GM19452 (cell line): ENCODE measurements around the gene FANCM.
A peak's percentile ranks its signal among the peaks of the same experiment; 100 is the strongest.

Experiments
- ATAC-seq: cut with Tn5 transposase; IDR thresholded peaks from one replicate; pipeline ENCODE4 v1.9.1; 2021; ENCODE audit not compliant: unreplicated experiment

FANCM gene, protein sequence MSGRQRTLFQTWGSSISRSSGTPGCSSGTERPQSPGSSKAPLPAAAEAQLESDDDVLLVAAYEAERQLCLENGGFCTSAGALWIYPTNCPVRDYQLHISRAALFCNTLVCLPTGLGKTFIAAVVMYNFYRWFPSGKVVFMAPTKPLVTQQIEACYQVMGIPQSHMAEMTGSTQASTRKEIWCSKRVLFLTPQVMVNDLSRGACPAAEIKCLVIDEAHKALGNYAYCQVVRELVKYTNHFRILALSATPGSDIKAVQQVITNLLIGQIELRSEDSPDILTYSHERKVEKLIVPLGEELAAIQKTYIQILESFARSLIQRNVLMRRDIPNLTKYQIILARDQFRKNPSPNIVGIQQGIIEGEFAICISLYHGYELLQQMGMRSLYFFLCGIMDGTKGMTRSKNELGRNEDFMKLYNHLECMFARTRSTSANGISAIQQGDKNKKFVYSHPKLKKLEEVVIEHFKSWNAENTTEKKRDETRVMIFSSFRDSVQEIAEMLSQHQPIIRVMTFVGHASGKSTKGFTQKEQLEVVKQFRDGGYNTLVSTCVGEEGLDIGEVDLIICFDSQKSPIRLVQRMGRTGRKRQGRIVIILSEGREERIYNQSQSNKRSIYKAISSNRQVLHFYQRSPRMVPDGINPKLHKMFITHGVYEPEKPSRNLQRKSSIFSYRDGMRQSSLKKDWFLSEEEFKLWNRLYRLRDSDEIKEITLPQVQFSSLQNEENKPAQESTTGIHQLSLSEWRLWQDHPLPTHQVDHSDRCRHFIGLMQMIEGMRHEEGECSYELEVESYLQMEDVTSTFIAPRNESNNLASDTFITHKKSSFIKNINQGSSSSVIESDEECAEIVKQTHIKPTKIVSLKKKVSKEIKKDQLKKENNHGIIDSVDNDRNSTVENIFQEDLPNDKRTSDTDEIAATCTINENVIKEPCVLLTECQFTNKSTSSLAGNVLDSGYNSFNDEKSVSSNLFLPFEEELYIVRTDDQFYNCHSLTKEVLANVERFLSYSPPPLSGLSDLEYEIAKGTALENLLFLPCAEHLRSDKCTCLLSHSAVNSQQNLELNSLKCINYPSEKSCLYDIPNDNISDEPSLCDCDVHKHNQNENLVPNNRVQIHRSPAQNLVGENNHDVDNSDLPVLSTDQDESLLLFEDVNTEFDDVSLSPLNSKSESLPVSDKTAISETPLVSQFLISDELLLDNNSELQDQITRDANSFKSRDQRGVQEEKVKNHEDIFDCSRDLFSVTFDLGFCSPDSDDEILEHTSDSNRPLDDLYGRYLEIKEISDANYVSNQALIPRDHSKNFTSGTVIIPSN (N-terminal part only)

DNA sequence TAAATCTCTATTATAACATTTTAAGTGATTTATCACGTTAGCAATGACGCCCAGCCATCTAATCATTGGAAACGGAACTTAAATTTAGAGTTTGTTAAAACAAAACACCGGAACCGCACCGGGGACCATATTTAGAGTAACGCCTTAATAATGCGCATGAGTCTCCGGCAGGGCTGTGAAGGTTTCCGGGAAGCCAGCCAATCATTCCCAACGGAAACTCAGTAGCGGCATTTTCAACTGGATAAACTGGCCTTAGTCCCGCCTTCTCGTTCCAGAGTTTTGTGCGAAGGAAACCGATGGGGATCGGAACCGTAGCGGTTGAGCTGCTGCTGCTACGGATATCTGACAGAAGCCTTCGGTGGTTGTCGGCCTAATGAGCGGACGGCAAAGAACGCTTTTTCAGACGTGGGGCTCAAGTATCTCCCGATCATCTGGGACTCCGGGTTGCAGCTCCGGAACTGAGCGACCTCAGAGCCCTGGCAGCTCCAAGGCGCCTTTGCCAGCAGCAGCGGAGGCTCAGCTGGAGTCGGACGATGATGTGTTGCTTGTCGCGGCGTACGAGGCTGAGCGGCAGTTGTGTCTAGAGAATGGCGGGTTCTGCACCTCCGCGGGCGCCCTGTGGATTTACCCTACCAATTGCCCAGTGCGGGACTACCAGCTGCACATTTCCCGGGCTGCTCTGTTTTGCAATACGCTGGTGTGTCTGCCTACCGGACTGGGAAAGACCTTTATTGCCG lies at the start of gene FANCM:
FANCM (plus strand) TSS at position 272 of the 737 bp plus-strand sequence; CDS start at position 374, 102 bp downstream.
- ATAC-seq, result peak; percentile 40

DNA sequence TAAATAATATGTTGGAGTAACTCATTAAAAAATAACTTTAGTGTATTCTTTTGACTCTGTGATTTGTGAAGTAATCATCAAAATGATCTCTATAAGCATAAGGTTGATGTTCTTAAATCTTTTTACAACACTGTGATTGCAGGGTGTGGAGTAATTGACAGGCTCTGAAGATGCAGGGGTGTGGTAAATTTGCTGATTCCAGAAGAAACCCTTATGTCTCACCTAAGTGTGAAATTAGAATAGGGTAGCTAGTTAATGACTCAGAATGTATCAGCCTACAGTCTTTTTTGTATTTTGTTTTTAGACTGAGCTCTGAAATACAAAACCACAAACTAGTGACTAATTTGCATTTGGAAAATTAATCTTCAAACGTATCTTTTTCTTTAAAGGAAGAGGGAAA lies 45.9 kb upstream of the FANCM start:
- peak; percentile 75 for ATAC-seq

DNA sequence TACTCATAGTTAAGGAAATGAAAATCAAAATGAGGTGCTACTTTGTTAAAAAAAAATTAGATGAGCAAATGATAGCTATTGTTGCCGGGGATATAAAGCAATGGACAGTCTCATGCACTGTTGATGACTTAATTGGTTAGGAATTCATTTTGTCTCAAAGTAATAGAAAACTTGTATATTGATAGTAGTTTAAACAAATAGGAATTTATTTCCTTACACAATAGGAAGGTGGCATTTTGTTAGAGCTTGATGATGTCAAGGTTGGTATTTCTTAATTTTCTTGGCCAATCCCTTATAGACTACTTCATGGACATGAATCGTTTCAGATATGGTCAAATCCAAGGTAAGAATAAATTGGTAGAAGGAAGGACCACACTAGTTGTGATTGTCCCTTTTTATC lies 44.0 kb upstream of the FANCM start:
- no peak for ATAC-seq

DNA sequence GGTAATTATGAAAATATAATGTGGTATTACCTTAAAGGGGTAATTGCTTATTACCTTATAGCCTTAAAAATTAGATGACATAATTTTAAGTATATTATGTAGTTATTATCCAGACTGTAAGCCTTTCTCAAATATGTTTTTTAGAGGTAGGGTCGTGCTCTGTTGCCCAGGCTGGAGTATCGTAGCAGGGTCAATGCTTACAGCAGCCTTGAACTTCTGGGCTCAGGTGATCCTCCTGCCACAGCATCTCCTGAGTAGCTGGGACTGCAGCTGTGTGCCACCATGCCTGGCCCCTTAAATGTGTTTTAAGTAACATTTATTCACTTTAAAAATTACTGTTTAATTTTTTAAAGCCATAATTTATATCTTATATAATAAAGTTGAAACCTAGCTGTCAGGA lies 41.5 kb upstream of the FANCM start:
- no peak for ATAC-seq

DNA sequence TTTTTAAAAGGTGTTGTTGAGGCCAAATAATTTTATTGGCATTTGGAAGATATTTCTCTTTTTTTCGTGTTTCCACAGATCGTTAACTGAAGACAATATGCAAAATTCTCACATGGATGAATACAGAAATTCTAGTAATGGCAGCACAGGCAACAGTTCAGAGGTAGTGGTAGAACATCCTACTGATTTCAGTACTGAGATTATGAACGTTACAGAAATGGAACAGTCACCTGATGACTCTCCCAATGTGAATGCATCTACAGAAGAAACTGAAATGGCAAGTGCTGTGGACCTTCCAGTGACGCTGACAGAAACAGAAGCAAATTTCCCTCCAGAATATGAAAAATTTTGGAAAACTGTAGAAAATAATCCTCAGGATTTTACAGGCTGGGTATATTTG lies 40.6 kb upstream of the FANCM start:
- no peak for ATAC-seq

DNA sequence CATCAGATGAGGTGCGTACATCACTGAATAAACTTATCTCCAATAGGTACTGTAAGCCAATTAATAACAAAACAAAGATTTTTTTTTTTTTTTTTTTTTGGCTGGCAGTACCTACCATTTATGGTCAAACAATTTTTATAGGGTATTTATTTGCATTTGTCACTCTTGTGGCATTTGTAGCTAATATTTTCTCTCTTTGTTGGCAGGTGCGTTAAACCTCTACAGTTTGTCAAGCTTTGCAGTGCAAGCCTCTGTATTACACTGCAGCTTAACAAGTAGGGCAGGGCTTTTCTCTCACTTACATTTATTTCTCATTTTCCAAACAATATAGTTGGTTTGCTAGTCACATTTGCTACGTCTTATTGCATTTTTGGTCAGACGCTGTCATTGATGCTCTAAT lies 39.5 kb upstream of the FANCM start:
- ATAC-seq, result no peak

DNA sequence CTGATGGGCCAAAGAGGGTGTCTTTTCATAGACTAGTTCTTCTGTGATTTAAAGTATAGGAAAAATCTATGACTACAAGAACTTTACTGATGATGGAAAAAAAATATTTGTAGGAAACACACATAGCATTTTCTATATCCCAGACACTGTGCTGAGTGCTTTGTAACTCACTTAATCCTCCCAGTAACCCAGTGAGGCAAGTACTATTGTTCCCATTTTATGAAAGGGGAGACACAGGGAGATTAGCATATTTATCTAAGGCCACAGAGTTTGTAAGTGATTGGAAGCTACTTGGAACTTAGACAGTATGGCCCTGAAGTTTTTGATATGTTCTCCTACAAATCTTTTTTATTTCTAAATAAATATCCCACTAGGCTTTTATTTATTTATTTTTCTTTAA lies 31.9 kb upstream of the FANCM start:
- no peak for ATAC-seq

DNA sequence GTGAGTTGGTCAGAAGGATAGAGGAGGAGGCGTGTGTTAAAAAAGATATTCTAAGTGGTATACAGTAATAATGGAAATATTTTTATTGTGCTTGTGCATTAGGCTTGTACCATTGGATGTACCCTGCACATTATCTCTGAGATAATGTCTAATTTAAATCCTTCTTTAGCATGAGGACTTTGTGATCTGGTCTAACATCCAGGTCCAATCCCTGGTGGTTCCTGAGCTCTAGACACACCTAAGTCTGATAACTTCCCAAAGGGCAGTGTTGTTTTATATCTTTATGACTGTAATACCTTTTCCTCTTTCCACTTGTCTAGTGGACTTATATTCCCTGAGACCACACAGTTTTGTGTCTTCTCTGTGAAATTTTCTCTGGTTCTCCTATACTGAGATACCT lies 31.2 kb upstream of the FANCM start:
- ATAC-seq, result no peak

DNA sequence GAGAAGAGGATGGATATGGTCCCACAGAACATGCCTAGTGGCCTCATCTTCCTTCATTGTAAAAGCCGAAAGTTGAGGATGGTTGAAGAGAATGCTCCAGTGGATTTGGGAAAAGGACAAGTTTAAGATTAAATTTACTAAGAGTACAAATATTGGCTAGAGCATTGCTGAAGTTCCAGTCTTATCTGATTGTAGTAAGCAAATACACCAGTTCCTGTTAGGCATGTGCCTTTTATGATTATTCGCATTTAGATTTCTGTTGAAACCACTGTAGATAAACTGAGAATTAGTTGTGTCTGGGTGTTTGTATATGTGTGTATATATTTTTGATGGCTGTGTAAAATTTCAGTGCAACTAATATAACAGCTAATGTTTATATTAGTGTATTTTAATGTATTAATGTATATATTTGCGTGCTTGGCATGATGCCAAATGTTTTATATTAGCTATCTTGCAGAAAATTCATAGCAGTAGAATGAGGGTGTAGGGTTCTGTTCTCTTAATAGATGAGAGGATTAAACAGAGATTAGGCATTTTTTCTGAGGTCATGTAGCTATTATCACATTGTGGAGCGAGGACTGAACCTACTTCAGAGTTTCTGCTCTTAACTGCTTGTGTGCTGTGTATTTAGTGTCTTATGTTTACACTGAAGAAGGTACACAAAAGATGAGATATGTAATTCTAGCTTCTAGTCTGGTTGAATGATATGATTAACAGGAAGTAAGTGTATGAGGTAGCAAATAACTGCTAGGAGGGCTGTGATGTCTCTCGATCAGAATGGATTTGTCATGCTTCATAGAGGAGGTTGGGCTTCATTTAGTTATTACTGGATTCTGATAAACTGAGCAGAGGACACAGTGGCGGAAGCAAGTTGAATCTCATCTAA lies 22.6 kb upstream of the FANCM start:
- no peak for ATAC-seq

DNA sequence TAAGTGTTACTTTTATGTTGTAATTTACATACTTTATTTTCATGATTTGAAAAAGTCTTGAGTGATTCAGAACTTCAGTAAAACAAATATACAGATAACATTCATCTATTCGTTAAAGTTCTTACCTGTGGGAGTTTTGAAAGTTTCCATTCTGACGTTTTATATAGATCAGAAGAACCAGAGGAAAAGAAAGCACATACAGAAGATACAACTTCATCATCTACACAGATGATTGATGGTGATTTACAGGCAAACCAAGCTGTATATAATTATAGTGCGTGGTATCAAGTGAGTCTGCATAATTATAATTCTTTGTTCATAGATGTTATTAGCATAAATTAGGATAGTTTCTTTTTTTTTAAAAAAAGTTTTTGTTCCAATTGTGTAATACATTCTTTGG lies 21.4 kb upstream of the FANCM start:
- no peak for ATAC-seq

DNA sequence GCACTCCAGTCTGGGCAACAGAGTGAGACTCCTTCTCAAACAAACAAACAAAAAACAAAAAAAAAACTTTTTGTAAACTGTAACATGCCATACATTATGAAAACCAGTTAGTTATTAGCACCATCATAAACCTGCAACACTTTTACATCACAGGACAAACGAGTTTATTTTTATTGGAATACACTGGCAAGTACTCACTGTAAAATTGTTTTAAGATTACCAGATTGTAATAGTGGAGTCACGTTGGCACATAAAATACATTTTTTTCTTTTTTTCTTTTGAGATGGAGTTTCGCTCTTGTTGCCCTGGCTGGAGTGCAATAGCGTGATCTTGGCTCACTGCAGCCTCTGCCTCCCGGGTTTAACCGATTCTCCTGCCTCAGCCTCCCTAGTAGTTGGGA lies 17.1 kb upstream of the FANCM start:
- ATAC-seq, result no peak

DNA sequence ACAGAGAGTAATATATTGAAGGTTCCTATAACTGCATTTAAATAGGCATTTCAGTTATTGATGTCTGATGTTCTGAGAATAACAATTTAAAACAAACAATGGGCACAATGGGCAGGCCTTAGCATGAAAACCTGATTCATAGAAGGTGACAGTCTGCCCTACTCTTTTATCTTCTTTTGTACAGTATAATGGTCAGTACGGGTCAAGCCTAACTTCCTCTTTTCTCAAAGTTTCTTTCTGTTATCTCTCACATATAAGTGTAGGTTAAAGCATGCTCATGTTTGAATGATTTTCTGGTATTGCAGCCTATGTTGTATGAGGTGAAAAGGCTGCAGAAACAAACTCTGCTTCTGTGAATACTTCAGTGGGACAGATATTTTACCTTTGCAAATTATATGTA lies 15.6 kb upstream of the FANCM start:
- ATAC-seq, result no peak

DNA sequence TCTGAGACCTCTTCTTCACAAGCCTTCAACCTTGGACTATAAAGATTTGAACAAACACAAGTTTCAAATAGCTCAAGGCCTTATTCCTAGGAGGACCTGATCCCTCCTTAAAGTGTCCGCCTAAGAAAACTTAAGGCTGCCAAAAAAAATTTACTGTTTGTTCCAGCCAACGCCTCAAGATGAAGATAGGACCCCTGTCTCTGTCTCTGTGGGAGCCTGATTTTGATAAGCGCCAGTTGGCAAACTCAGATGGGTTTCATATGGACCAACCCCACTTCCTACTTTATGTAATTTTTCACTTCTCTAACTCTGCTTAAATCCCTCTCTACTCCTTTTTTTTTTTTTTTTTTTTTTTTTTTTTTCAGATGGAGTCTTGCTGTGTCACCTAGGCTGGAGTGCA lies 12.5 kb upstream of the FANCM start:
- no peak for ATAC-seq

DNA sequence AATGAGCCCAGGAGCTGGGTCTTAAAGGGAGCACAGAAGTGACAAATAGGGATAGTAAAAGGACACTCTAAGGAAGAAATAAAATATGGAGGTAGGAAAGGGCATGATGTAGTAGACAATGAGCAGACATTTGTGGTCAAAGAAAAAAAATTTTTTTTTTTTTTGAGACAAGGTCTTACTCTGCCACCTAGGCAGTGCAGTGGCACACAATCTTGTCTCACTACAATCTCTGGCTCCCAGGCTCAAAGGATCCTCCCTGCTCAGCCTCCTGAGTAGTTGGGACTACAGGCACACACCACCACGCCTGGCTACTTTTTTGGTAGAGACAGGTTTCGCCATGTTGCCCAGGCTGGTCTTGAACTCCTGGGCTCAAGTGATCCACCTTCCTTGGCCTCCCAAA lies 10.0 kb upstream of the FANCM start:
- ATAC-seq, result no peak

DNA sequence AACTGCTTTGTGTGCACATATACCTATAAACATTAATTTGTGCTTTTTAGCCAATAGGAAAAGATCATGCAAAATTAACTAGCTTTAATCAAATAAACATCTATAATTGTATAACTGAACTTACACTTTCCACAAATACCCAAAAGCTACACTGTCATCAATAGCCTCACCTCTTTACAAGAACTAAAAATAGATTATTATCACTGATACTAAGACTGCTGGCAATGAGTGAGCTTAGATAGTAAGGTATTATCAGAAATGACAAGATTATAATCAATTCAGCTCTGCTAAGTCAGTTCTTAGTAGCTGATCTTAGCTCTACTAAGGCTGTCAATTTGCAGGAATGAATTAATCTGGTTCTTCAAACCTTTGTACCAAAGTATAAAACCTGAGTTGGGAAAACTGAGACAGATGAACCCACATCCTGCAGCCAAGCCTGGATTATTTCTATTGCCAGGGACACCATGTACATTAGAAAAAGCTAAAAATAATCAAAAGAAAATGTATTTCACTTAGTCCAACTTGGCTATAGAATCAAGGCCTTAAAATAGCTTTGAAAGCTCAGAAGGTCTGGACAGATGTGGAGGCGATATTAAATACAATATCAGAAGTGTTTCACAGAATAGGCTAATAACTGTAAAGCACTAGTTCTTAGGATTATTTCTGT lies 6.6 kb upstream of the FANCM start:
- no peak for ATAC-seq

DNA sequence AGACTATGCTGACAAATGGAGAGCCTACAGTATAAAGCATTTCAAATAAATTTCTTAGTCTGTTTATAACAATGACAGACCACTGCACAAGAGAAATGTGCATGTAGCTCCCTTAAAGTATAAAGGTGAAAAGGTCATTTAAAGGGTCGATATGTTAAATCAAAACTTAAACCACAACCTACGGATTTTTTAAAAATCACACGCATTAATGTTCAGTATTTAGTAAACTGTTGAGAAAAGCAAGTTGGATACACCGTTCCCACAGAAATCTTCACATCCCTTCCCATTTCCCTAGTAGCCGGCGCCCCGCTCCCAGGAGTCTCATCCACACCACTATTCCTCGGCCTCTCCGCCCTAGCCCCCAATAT lies 2.1 kb upstream of the FANCM start:
- ATAC-seq, result no peak

DNA sequence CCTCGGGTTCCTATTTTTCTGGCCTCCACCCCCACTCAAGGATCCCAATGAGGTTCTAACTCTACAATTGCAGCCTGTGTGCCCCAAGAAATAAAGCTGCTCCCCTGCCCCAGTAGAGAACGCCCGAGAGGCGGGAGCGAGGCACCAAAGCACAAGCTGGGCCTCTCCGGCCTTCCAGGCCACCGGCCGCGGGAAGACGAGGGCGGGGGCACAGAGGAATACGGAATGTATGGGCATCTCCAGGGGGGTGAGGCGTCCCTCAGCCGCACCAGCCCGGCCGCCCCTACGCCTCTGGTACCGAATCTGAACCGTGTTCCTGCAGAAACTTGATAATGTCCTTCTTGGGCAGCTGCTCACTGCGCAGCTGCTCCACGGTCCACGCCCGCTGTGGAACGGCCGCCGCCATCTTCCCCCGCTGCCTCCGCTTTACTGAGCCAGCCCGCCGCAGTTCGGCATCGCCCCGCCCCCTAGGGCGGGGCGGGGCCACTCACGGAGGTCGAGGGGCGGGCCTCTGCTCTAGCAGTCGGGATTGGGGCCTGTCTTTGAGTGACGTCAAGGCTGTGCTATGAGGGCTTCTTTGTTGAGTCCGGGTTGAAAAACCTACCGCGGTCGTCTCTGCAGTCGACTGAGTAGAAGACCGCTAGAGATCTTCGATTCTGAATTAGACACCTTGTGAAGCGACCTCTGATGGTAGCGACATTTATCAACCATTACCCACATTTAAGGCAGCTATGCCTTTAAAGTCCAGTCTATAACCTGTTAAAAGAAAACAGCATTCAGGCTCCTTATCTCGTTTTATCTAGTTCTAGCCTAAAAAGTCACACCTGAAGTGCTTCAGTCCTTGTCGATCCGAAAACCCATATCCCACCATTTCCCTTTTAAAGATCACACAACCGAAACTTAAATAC lies 1.4 kb upstream of the FANCM start, which contains the start of gene FKBP3:
FKBP3 (minus strand) TSS at position 431 of the 908 bp plus-strand sequence; CDS start at position 406, 25 bp downstream.
- peak; percentile 85 for ATAC-seq

DNA sequence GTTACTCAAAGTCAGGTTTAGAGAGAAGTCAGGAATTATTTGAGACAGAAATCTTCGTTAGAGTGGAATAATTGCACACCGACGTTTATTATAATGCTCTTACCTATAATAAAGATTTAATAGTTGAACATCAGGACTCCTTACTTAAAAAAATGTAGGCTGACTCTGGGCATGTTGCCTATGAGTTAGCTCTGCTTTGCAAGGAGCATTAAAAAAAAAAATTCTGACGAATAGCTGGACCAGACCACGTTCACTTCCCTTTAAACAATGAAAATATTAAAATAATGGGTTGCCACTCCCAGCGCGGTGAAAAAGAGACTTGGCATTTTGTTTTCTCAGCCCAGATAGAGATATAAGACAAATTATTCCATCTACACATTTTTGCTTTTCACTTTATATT lies 574 bp upstream of the FANCM start:
- ATAC-seq, result no peak
